NCI-H2227 (cell line): Measurements from ENCODE around the gene ABL1.

Experiments used
- DNase-seq: peaks from one replicate; lab custom pipeline; 2025; ENCODE audit not compliant: unreplicated experiment; lab: John Stamatoyannopoulos, UW

The ABL1 gene

GRCh38 chr9:130887494-130888144 is 52.6 kb downstream of the ABL1 start:
- DNase-seq, result no peak

- DNase-seq, result no peak
Observed at GRCh38 chr9:130888146-130888885, 53.3 kb downstream of the ABL1 start.

GRCh38 chr9:130890124-130890523 is 55.1 kb downstream of the ABL1 start:
- no peak for DNase-seq

GRCh38 chr9:130890870-130891687 is 56.0 kb downstream of the ABL1 start:
- DNase-seq, result peak; percentile 19

GRCh38 chr9:130891688-130892476 is 56.8 kb downstream of the ABL1 start:
- DNase-seq, result peak; percentile 12

- no peak for DNase-seq
Observed at GRCh38 chr9:130892477-130893304, 57.6 kb downstream of the ABL1 start.

- DNase-seq, result no peak
Observed at GRCh38 chr9:130893341-130894101, 58.5 kb downstream of the ABL1 start.

- no peak for DNase-seq
Observed at GRCh38 chr9:130894546-130894945, 59.5 kb downstream of the ABL1 start.

- no peak for DNase-seq
Observed at GRCh38 chr9:130895038-130895437, 60.0 kb downstream of the ABL1 start.

- DNase-seq, result no peak
Observed at GRCh38 chr9:130895481-130896232, 60.6 kb downstream of the ABL1 start.

GRCh38 chr9:130896233-130897014 is 61.4 kb downstream of the ABL1 start, which contains the start of gene QRFP:
Gene QRFP, minus strand, starts transcription at chr9:130896812. Its CDS starts 2,974 bp downstream, at chr9:130893838.
- DNase-seq, result no peak

GRCh38 chr9:130897105-130897751 is 62.2 kb downstream of the ABL1 start:
- DNase-seq, result no peak

GRCh38 chr9:130897848-130898551 is 62.9 kb downstream of the ABL1 start:
- no peak for DNase-seq

- no peak for DNase-seq
Observed at GRCh38 chr9:130898552-130898852, 63.4 kb downstream of the ABL1 start.

- DNase-seq, result no peak
Observed at GRCh38 chr9:130899051-130899748, 64.1 kb downstream of the ABL1 start.
